HG03342 (cell line): ENCODE data around the gene ZNF488.

Experiments used
- ATAC-seq: cut with Tn5 transposase; IDR thresholded peaks from one replicate; pipeline ENCODE4 v1.9.1; 2021; ENCODE audit warnings: mild to moderate bottlenecking, moderate library complexity; ENCODE audit not compliant: unreplicated experiment

The ZNF488 gene

GRCh38 chr10:47350671-47351640 lies 33.1 kb downstream of the ZNF488 start:
- ATAC-seq, result no peak

- ATAC-seq, result no peak
Observed at GRCh38 chr10:47349941-47350371, 34.1 kb downstream of the ZNF488 start.

- ATAC-seq, result no peak
Observed at GRCh38 chr10:47349516-47349915, 34.6 kb downstream of the ZNF488 start.

GRCh38 chr10:47348661-47349470 lies 35.2 kb downstream of the ZNF488 start:
- no peak for ATAC-seq

- ATAC-seq, result no peak
Observed at GRCh38 chr10:47348138-47348651, 35.9 kb downstream of the ZNF488 start, which contains the start of gene RBP3. RBP3 (plus strand) TSS chr10:47348363; CDS start chr10:47348485, 122 bp downstream.

- no peak for ATAC-seq
Observed at GRCh38 chr10:47347303-47347675, 36.8 kb downstream of the ZNF488 start.

- no peak for ATAC-seq
Observed at GRCh38 chr10:47346581-47347302, 37.4 kb downstream of the ZNF488 start.

- no peak for ATAC-seq
Observed at GRCh38 chr10:47344996-47345870, 38.9 kb downstream of the ZNF488 start.

- ATAC-seq, result peak; percentile 68
Observed at GRCh38 chr10:47340608-47341170, 43.4 kb downstream of the ZNF488 start.

- no peak for ATAC-seq
Observed at GRCh38 chr10:47339759-47340607, 44.1 kb downstream of the ZNF488 start.

GRCh38 chr10:47339186-47339735 lies 44.8 kb downstream of the ZNF488 start:
- no peak for ATAC-seq

GRCh38 chr10:47337310-47337709 lies 46.8 kb downstream of the ZNF488 start:
- ATAC-seq, result no peak

GRCh38 chr10:47336387-47337134 lies 47.5 kb downstream of the ZNF488 start:
- ATAC-seq, result no peak

GRCh38 chr10:47335906-47336305 lies 48.2 kb downstream of the ZNF488 start:
- no peak for ATAC-seq

- no peak for ATAC-seq
Observed at GRCh38 chr10:47334466-47335295, 49.4 kb downstream of the ZNF488 start.

- ATAC-seq, result no peak
Observed at GRCh38 chr10:47333532-47333931, 50.6 kb downstream of the ZNF488 start.

- ATAC-seq, result no peak
Observed at GRCh38 chr10:47332946-47333345, 51.1 kb downstream of the ZNF488 start.
